WTC11 (cell line): ENCODE results near the gene KSR1. TPM values are rescaled to one million over a fixed set of nuclear protein-coding genes. Genes with fewer than 3 reads are reported as not detected.

Source experiments
- ATAC-seq: fragments of 200-7000 bp; cut with Tn5 transposase; 2 replicates; pipeline ENCODE4 v1.10.0; 2021; ENCODE audit warnings: mild to moderate bottlenecking, moderate library complexity
- CTCF ChIA-PET: fragments of 300-600 bp; sonication (Branson Sonifier 250); formaldehyde crosslinking; loops from one replicate; lab custom pipeline; 2021; ENCODE audit warnings: antibody characterized with exemption; lab: Charles Lee
- POLR2A ChIA-PET: fragments of 350-600 bp; sonication (Branson Sonifier 250); formaldehyde crosslinking; loops from one replicate; lab custom pipeline; 2021; ENCODE audit warnings: antibody characterized with exemption; lab: Charles Lee
- DNase-seq: peaks from one replicate; pipeline ENCODE4 v3.0.0; 2021; ENCODE audit warnings: low spot score
- H3K27ac Mint-ChIP-seq: 2 replicates; pipeline ENCODE4 v1.8.0; 2021; ENCODE audit warnings: mixed read lengths
- H3K27me3 Mint-ChIP-seq: 2 replicates; pipeline ENCODE4 v1.8.0; 2021; ENCODE audit warnings: low read depth, mild to moderate bottlenecking, moderate library complexity, mixed read lengths
- H3K36me3 Mint-ChIP-seq: 2 replicates; pipeline ENCODE4 v1.8.0; 2021; ENCODE audit warnings: mixed read lengths
- H3K4me1 Mint-ChIP-seq: 2 replicates; pipeline ENCODE4 v1.8.0; 2022; ENCODE audit warnings: mixed read lengths
- H3K4me3 Mint-ChIP-seq: 2 replicates; pipeline ENCODE4 v1.8.0; 2021; ENCODE audit warnings: mild to moderate bottlenecking, moderate library complexity, mixed read lengths
- H3K9me3 Mint-ChIP-seq: 2 replicates; pipeline ENCODE4 v1.8.0; 2021; ENCODE audit warnings: mixed read lengths
- CDX4 ChIP-seq: fragments of 250-450 bp; sonication (Bioruptor Pico); IDR thresholded peaks from 2 replicates; pipeline ENCODE4 v1.9.0; 2021; ENCODE audit warnings: moderate library complexity, mild to moderate bottlenecking, inconsistent platforms, borderline replicate concordance
- CREM ChIP-seq: sonication (generic); formaldehyde crosslinking; IDR thresholded peaks from 2 replicates; pipeline ENCODE4 v1.8.1; 2022; ENCODE audit warnings: mild to moderate bottlenecking, missing genetic modification reagents, moderate library complexity
- CTCF ChIP-seq: fragments of 200-600 bp; IDR thresholded peaks from 2 replicates; pipeline ENCODE4 v1.8.0; 2022; ENCODE audit warnings: antibody characterized with exemption
- ELF4 ChIP-seq: sonication (generic); formaldehyde crosslinking; IDR thresholded peaks from 2 replicates; pipeline ENCODE4 v1.8.1; 2022; ENCODE audit warnings: low read depth, mild to moderate bottlenecking, moderate library complexity, missing genetic modification reagents
- MAX ChIP-seq: sonication (generic); formaldehyde crosslinking; IDR thresholded peaks from 2 replicates; pipeline ENCODE4 v1.8.0; 2022; ENCODE audit warnings: mild to moderate bottlenecking, missing genetic modification reagents
- MLX ChIP-seq: sonication (generic); formaldehyde crosslinking; IDR thresholded peaks from 2 replicates; pipeline ENCODE4 v1.8.1; 2023; ENCODE audit warnings: mild to moderate bottlenecking, missing genetic modification reagents, moderate library complexity
- MXD4 ChIP-seq: fragments of 250-450 bp; sonication (Bioruptor Pico); IDR thresholded peaks from 2 replicates; pipeline ENCODE4 v1.8.0; 2021; ENCODE audit warnings: mild to moderate bottlenecking, moderate library complexity, borderline replicate concordance
- NR2C2 ChIP-seq: sonication (generic); formaldehyde crosslinking; IDR thresholded peaks from 2 replicates; pipeline ENCODE4 v1.8.0; 2022; ENCODE audit warnings: mild to moderate bottlenecking, missing genetic modification reagents
- OVOL2 ChIP-seq: fragments of 250-450 bp; sonication (Bioruptor Pico); IDR thresholded peaks from 2 replicates; pipeline ENCODE4 v1.9.0; 2021; ENCODE audit warnings: mild to moderate bottlenecking, borderline replicate concordance
- RELA ChIP-seq: sonication (generic); formaldehyde crosslinking; IDR thresholded peaks from 2 replicates; pipeline ENCODE4 v1.8.1; 2022; ENCODE audit warnings: missing genetic modification reagents, mild to moderate bottlenecking, borderline replicate concordance
- RORB ChIP-seq: fragments of 250-450 bp; sonication (Bioruptor Pico); IDR thresholded peaks from 2 replicates; pipeline ENCODE4 v1.9.0; 2021; ENCODE audit warnings: mild to moderate bottlenecking
- SMAD3 ChIP-seq: sonication (generic); formaldehyde crosslinking; IDR thresholded peaks from 2 replicates; pipeline ENCODE4 v1.8.0; 2022; ENCODE audit warnings: missing genetic modification reagents, mild to moderate bottlenecking, borderline replicate concordance
- STAT6 ChIP-seq: sonication (generic); formaldehyde crosslinking; conservative IDR thresholded peaks from 2 replicates; pipeline ENCODE4 v1.8.1; 2023; ENCODE audit warnings: mild to moderate bottlenecking, low read depth, missing genetic modification reagents, moderate library complexity
- TCF7 ChIP-seq: sonication (generic); formaldehyde crosslinking; IDR thresholded peaks from 2 replicates; pipeline ENCODE4 v1.8.0; 2022; ENCODE audit warnings: mild to moderate bottlenecking, low read depth, missing genetic modification reagents, moderate library complexity
- TEAD4 ChIP-seq: sonication (generic); formaldehyde crosslinking; IDR thresholded peaks from 2 replicates; pipeline ENCODE4 v1.8.0; 2022; ENCODE audit warnings: mild to moderate bottlenecking, missing genetic modification reagents
- USF1 ChIP-seq: sonication (generic); formaldehyde crosslinking; IDR thresholded peaks from 2 replicates; pipeline ENCODE4 v1.8.0; 2022; ENCODE audit warnings: mild to moderate bottlenecking, missing genetic modification reagents
- ZMAT4 ChIP-seq: fragments of 250-450 bp; sonication (Bioruptor Pico); IDR thresholded peaks from 2 replicates; pipeline ENCODE4 v1.9.0; 2021; ENCODE audit warnings: mild to moderate bottlenecking
- ZNF121 ChIP-seq: sonication (generic); formaldehyde crosslinking; IDR thresholded peaks from 2 replicates; pipeline ENCODE4 v1.8.0; 2023; ENCODE audit warnings: missing genetic modification reagents
- ZNF317 ChIP-seq: sonication (generic); formaldehyde crosslinking; IDR thresholded peaks from 2 replicates; pipeline ENCODE4 v1.8.1; 2023; ENCODE audit warnings: low read depth, mild to moderate bottlenecking, moderate library complexity, missing genetic modification reagents, borderline replicate concordance
- ZNF512 ChIP-seq: sonication (generic); formaldehyde crosslinking; IDR thresholded peaks from 2 replicates; pipeline ENCODE4 v1.8.1; 2022; ENCODE audit warnings: missing genetic modification reagents, borderline replicate concordance
- ZSCAN18 ChIP-seq: fragments of 250-450 bp; sonication (Bioruptor Pico); IDR thresholded peaks from 2 replicates; pipeline ENCODE4 v2.1.2; 2022; ENCODE audit warnings: mild to moderate bottlenecking, moderate library complexity
- total RNA-seq: library from RNA; stranded (reverse); gene quantifications from 3 replicates; pipeline ENCODE4 v1.2.3, GENCODE V29; 2021

KSR1 gene
- total RNA-seq, 1 experiment from 2014 or later: 45.5 TPM

- Mint-ChIP-seq H3K36me3 (no peaks in the 10 kb centered on the region), H3K9me3 (no peaks in the 10 kb centered on the region), H3K27me3 (no peaks in the 10 kb centered on the region), H3K27ac (no peak overlapping the region), H3K4me3 (no peak overlapping the region), H3K4me1 (no peaks in the 10 kb centered on the region)
- no peak for ATAC-seq
- DNase-seq: no peak
- CTCF ChIA-PET: interaction anchor here (0.7 to 2.2 kb wide), 6 partner anchors 9 to 216 kb away, joined by 3 to 17 read pairs (median 4); no protein-coding TSS in a partner anchor
- POLR2A ChIA-PET: no interaction called here
- no peak for TF ChIP-seq CTCF
- TF ChIP-seq OVOL2 (CRISPR knock-in tag): no peak
- TF ChIP-seq RELA (CRISPR knock-in tag): no peak
- TF ChIP-seq TEAD4 (CRISPR knock-in tag): no peak
- no peak for TF ChIP-seq ZNF121 (CRISPR knock-in tag)
- no peak for TF ChIP-seq ELF4
- no peak for TF ChIP-seq MLX (CRISPR knock-in tag)
- TF ChIP-seq ZMAT4: no peak
- TF ChIP-seq USF1 (CRISPR knock-in tag): no peak
- TF ChIP-seq MAX (CRISPR knock-in tag): no peak
- no peak for TF ChIP-seq STAT6 (CRISPR knock-in tag)
- no peak for TF ChIP-seq MXD4
These were observed 207.8 kb downstream of the KSR1 start for GRCh38 chr17:27663936-27664605.

GRCh38 chr17:27664606-27664965, 208.3 kb downstream of the KSR1 start:
- Mint-ChIP-seq H3K27me3 (no peaks in the 10 kb centered on the region), H3K4me1 (no peaks in the 10 kb centered on the region), H3K4me3 (no peak overlapping the region), H3K36me3 (no peaks in the 10 kb centered on the region), H3K9me3 (no peaks in the 10 kb centered on the region), H3K27ac (no peak overlapping the region)
- DNase-seq (no peak), ATAC-seq (no peak)
- ChIA-PET POLR2A (no interaction called here), CTCF (interaction anchor here (1.1 to 2.2 kb wide), 4 partner anchors 10 to 215 kb away, joined by 3 to 17 read pairs (median 5); no protein-coding TSS in a partner anchor)
- no peak for TF ChIP-seq ZNF317 (CRISPR knock-in tag)
- TF ChIP-seq ZNF121 (CRISPR knock-in tag): no peak
- no peak for TF ChIP-seq TCF7 (CRISPR knock-in tag)

GRCh38 chr17:27665549-27665948, 209.3 kb downstream of the KSR1 start:
- no peak for ATAC-seq
- no peaks in the 10 kb centered on the region for H3K27me3 Mint-ChIP-seq
- H3K4me1 Mint-ChIP-seq: no peaks in the 10 kb centered on the region
- ChIA-PET CTCF (interaction anchor here (1.0 to 1.9 kb wide), 3 partner anchors 11 to 91 kb away, joined by 3 to 7 read pairs (median 5); no protein-coding TSS in a partner anchor), POLR2A (no interaction called here)
- no peaks in the 10 kb centered on the region for H3K36me3 Mint-ChIP-seq
- no peaks in the 10 kb centered on the region for H3K9me3 Mint-ChIP-seq
- no peak overlapping the region for H3K27ac Mint-ChIP-seq
- H3K4me3 Mint-ChIP-seq: no peak overlapping the region
- DNase-seq: no peak
- TF ChIP-seq ZSCAN18 (CRISPR knock-in tag): no peak
- TF ChIP-seq CREM (CRISPR knock-in tag): no peak
- no peak for TF ChIP-seq CDX4
- TF ChIP-seq NR2C2 (CRISPR knock-in tag): no peak
- no peak for TF ChIP-seq SMAD3 (CRISPR knock-in tag)
- no peak for TF ChIP-seq MAX (CRISPR knock-in tag)
- TF ChIP-seq RORB: no peak
- no peak for TF ChIP-seq ZNF512 (CRISPR knock-in tag)
